ENCODE results near the gene KCNJ15. TPM values are rescaled to one million over a fixed set of nuclear protein-coding genes. Genes with fewer than 3 reads are reported as not detected.

The KCNJ15 gene
- total and polyA plus RNA-seq, 2 donors (not counting 1 experiment from before 2014, with no cell fraction given) = not detected

DNA sequence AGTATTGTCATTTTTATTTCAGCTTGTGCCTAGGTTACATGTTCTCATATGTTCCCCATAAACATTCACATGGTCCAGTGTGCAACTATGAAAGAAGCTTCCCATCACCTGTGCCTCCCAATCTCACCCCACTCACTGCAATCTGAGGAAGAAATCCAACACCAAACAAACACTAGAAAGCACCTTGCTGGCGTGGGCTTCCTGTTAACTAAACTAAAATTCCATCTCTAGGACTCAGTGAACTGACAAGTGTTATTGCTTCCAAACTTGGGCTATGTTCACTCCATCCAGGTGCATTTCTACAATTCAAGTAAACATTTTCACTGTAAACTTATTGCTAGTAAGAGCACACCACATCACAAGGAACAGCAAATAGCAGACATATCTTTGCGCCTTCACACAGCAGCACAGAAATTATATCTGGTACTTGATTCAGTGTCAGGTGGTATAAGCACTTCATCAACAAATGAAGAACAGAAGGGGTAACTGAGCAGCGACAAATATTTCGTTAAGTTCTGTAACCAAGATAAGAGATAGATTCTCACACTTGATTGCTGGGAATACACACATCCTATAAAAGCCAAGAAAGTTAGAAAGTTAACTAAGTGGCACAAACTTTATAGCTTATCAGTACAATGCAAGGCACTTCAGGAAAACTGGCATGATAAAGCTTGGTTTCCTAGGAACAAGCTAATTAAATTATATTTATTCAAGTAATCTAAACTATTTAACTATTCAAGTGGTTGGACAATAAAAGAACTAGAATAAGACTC is 8.9 kb upstream of the KCNJ15 start:
- H3K9me3 ChIP-seq (ENCODE audit: control extremely low read depth in 1 of 3, control insufficient read depth in 2 of 3, insufficient read depth in 1 of 3, low read length in 2 of 3) = no peaks in the 10 kb centered on the region
- H3K4me2 ChIP-seq (replicated peaks; ENCODE audit: low read depth, low read length, poor library complexity, severe bottlenecking) = no peak overlapping the region
- CTCF ChIA-PET = no interaction called here
- no peak overlapping the region for H3K27ac ChIP-seq (ENCODE audit: low read length in 2 of 2)
- TF ChIP-seq, protein P1, sequence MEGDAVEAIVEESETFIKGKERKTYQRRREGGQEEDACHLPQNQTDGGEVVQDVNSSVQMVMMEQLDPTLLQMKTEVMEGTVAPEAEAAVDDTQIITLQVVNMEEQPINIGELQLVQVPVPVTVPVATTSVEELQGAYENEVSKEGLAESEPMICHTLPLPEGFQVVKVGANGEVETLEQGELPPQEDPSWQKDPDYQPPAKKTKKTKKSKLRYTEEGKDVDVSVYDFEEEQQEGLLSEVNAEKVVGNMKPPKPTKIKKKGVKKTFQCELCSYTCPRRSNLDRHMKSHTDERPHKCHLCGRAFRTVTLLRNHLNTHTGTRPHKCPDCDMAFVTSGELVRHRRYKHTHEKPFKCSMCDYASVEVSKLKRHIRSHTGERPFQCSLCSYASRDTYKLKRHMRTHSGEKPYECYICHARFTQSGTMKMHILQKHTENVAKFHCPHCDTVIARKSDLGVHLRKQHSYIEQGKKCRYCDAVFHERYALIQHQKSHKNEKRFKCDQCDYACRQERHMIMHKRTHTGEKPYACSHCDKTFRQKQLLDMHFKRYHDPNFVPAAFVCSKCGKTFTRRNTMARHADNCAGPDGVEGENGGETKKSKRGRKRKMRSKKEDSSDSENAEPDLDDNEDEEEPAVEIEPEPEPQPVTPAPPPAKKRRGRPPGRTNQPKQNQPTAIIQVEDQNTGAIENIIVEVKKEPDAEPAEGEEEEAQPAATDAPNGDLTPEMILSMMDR (IDR thresholded peaks at IDR 0.05) = no peak
- TF ChIP-seq EZH2 (IDR thresholded peaks at IDR 0.05; ENCODE audit: borderline replicate concordance, insufficient read depth, low read depth, low read length, poor library complexity, severe bottlenecking) = no peak
- H3K27me3 Mint-ChIP-seq = no peaks in the 10 kb centered on the region
- no peaks in the 10 kb centered on the region for H3K79me2 ChIP-seq (ENCODE audit: control insufficient read depth, insufficient read depth, low read length)
- H3K36me3 ChIP-seq (replicated peaks in 1 of 2; ENCODE audit: control extremely low read depth in 1 of 2, control insufficient read depth in 1 of 2, extremely low read depth in 1 of 2, insufficient read depth in 2 of 2, low read length in 1 of 2) = no peaks in the 10 kb centered on the region
- no peaks in the 10 kb centered on the region for H3K4me1 Mint-ChIP-seq
- no peaks in the 10 kb centered on the region for H4K20me1 ChIP-seq (ENCODE audit: control insufficient read depth, insufficient read depth, low read length, poor library complexity, severe bottlenecking)
- H3K4me1 ChIP-seq (ENCODE audit: control insufficient read depth in 2 of 2, insufficient read depth in 2 of 2, low read length in 2 of 2) = no peaks in the 10 kb centered on the region
- ATAC-seq (ENCODE audit: low read depth) = no peak
- peaks cover 4% of the 10 kb centered on the region for H3K9me3 Mint-ChIP-seq (ENCODE audit: insufficient read depth)
- WGBS (ENCODE audit: insufficient coverage) = 93% methylated on average over 1 of the region's 4 CpGs
- H3K27me3 ChIP-seq (replicated peaks in 1 of 4; ENCODE audit: control extremely low read depth in 1 of 4, control insufficient read depth in 3 of 4, insufficient read depth in 4 of 4, low read length in 3 of 4) = no peaks in the 10 kb centered on the region
- POLR2A ChIA-PET = no interaction called here
- DNase-seq = no peak
- no peak overlapping the region for H3K4me3 ChIP-seq (ENCODE audit: control extremely low read depth in 1 of 5, extremely low read depth in 1 of 5, insufficient read depth in 1 of 5, low read depth in 2 of 5, low read length in 4 of 5)
- no peak overlapping the region for H2AFZ ChIP-seq (ENCODE audit: insufficient read depth, low read depth, low read length, poor library complexity, severe bottlenecking)
- intact Hi-C loops (cut with micrococcal nuclease) = no loop called here
- H3K9ac ChIP-seq (ENCODE audit: low read length) = no peak overlapping the region
- H3K4me3 Mint-ChIP-seq = no peak overlapping the region
- no peak overlapping the region for H3K27ac Mint-ChIP-seq

DNA sequence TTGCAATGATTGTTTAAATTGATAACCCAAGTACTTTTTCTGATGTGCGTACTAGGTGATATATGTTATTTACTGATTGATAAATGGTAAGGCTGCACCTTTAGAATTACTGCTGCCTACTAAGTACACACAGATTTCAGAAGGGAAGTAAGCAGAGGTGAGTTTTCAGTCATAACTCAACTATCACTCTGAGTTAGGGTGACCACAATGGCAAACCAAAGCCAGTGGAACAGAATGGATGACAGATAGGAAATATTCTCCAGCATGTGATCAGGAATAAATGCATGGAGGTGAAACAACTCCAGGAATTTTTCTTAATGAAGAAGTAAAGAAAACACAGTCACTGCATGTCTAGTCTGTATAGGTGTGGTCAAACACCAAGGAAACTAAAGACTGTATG is 7.5 kb upstream of the KCNJ15 start:
- H3K4me3 Mint-ChIP-seq = no peak overlapping the region
- Histone ChIP-seq H3K4me1 (ENCODE audit: control insufficient read depth in 2 of 2, insufficient read depth in 2 of 2, low read length in 2 of 2) (no peaks in the 10 kb centered on the region), H3K79me2 (ENCODE audit: control insufficient read depth, insufficient read depth, low read length) (no peaks in the 10 kb centered on the region), H3K9ac (ENCODE audit: low read length) (no peak overlapping the region), H2AFZ (ENCODE audit: insufficient read depth, low read depth, low read length, poor library complexity, severe bottlenecking) (no peak overlapping the region), H3K4me3 (ENCODE audit: control extremely low read depth in 1 of 5, extremely low read depth in 1 of 5, insufficient read depth in 1 of 5, low read depth in 2 of 5, low read length in 4 of 5) (no peak overlapping the region), H3K4me2 (replicated peaks; ENCODE audit: low read depth, low read length, poor library complexity, severe bottlenecking) (no peak overlapping the region), H3K27me3 (replicated peaks in 1 of 4; ENCODE audit: control extremely low read depth in 1 of 4, control insufficient read depth in 3 of 4, insufficient read depth in 4 of 4, low read length in 3 of 4) (no peaks in the 10 kb centered on the region), H3K36me3 (replicated peaks in 1 of 2; ENCODE audit: control extremely low read depth in 1 of 2, control insufficient read depth in 1 of 2, extremely low read depth in 1 of 2, insufficient read depth in 2 of 2, low read length in 1 of 2) (no peaks in the 10 kb centered on the region), H3K9me3 (ENCODE audit: control extremely low read depth in 1 of 3, control insufficient read depth in 2 of 3, insufficient read depth in 1 of 3, low read length in 2 of 3) (no peaks in the 10 kb centered on the region), H3K27ac (ENCODE audit: low read length in 2 of 2) (no peak overlapping the region), H4K20me1 (ENCODE audit: control insufficient read depth, insufficient read depth, low read length, poor library complexity, severe bottlenecking) (no peaks in the 10 kb centered on the region)
- no peak for DNase-seq
- peaks cover 4% of the 10 kb centered on the region for H3K9me3 Mint-ChIP-seq (ENCODE audit: insufficient read depth)
- H3K4me1 Mint-ChIP-seq = no peaks in the 10 kb centered on the region
- ATAC-seq (ENCODE audit: low read depth) = no peak
- ChIA-PET POLR2A (no interaction called here), CTCF (no interaction called here)
- intact Hi-C loops (cut with micrococcal nuclease) = no loop called here
- WGBS (ENCODE audit: insufficient coverage) = no CpG with 5 or more reads among the region's 1 CpG
- TF ChIP-seq, protein P1 (IDR thresholded peaks at IDR 0.05) = no peak
- TF ChIP-seq EZH2 (IDR thresholded peaks at IDR 0.05; ENCODE audit: borderline replicate concordance, insufficient read depth, low read depth, low read length, poor library complexity, severe bottlenecking) = no peak
- no peaks in the 10 kb centered on the region for H3K27me3 Mint-ChIP-seq
- no peak overlapping the region for H3K27ac Mint-ChIP-seq

Measured in B cell (primary cell).